H1 (cell line): ENCODE measurements around the gene ADCK2. TPM values are rescaled to one million over a fixed set of nuclear protein-coding genes. Genes with fewer than 3 reads are reported as not detected.

ENCODE experiments used
- CTCF ChIA-PET: fragments of 300-600 bp; sonication (Branson Sonifier 250); formaldehyde crosslinking; loops from one replicate; lab custom pipeline; 2021; ENCODE audit not compliant: partially characterized antibody; lab: Charles Lee
- POLR2A ChIA-PET: fragments of 300-600 bp; sonication (Branson Sonifier 250); formaldehyde crosslinking; loops from one replicate; lab custom pipeline; 2021; ENCODE audit warnings: inconsistent platforms; ENCODE audit not compliant: partially characterized antibody; lab: Charles Lee
- DNase-seq, 2 experiments: peaks; one replicate each; pipeline versions ENCODE4 v3.0.0 to v3.0.0-alpha.2; 2010 to 2022; ENCODE audit warnings: low spot score in 2 of 2, low read depth in 1 of 2, mixed read lengths in 1 of 2
- FAIRE-seq: peaks from 2 replicates; lab custom pipeline; 2011; peaks lifted over from hg19 to GRCh38; lab: Jason Lieb, UNC
- H2AFZ ChIP-seq: 2 replicates; pipeline ENCODE4 v1.8.1; 2012; ENCODE audit warnings: low read length, inconsistent platforms
- H2AK5ac ChIP-seq: 2 replicates; pipeline ENCODE4 v1.6.1; 2013; ENCODE audit warnings: low read depth, low read length
- H2BK120ac ChIP-seq: replicated peaks from 2 replicates; pipeline ENCODE3; 2013; ENCODE audit warnings: low read depth, low read length, inconsistent platforms
- H2BK12ac ChIP-seq: 2 replicates; pipeline ENCODE4 v1.6.1; 2013; ENCODE audit warnings: low read depth, low read length
- H2BK15ac ChIP-seq: 2 replicates; pipeline ENCODE4 v1.6.1; 2013; ENCODE audit warnings: low read length
- H2BK20ac ChIP-seq: 2 replicates; pipeline ENCODE4 v1.6.1; 2013; ENCODE audit warnings: low read length
- H2BK5ac ChIP-seq: 2 replicates; pipeline ENCODE4 v1.6.1; 2013; ENCODE audit warnings: low read depth, low read length
- H3K14ac ChIP-seq: 2 replicates; pipeline ENCODE4 v1.6.1; 2013; ENCODE audit warnings: inconsistent platforms; ENCODE audit not compliant: insufficient read length
- H3K18ac ChIP-seq: 2 replicates; pipeline ENCODE4 v1.6.1; 2013; ENCODE audit warnings: low read length; ENCODE audit errors: extremely low read depth
- H3K23ac ChIP-seq: 2 replicates; pipeline ENCODE4 v1.6.1; 2013; ENCODE audit warnings: inconsistent platforms; ENCODE audit not compliant: insufficient read length
- H3K23me2 ChIP-seq: 2 replicates; pipeline ENCODE4 v1.6.1; 2013; ENCODE audit warnings: low read depth, low read length
- H3K27ac ChIP-seq: 2 replicates; pipeline ENCODE4 v1.6.1; 2011; ENCODE audit warnings: low read depth, low read length, inconsistent platforms
- H3K27me3 ChIP-seq, 4 experiments: replicated peaks in 1 of 4; 1 replicate in 1 of 4; 2 replicates in 3 of 4; pipeline versions ENCODE4 v1.6.1 to v1.8.1; 2011 to 2013; ENCODE audit warnings: low read length in 3 of 4, mild to moderate bottlenecking in 3 of 4, inconsistent platforms in 2 of 4, mixed read lengths in 2 of 4, moderate library complexity in 1 of 4; ENCODE audit not compliant: control insufficient read depth in 3 of 4, insufficient read depth in 3 of 4; ENCODE audit errors: extremely low read depth in 1 of 4
- H3K36me3 ChIP-seq, 4 experiments: 2 replicates each; pipeline versions ENCODE4 v1.6.1 to v1.8.1; 2011 to 2013; ENCODE audit warnings: mild to moderate bottlenecking in 4 of 4, low read length in 3 of 4, moderate library complexity in 2 of 4, control low read depth in 1 of 4, inconsistent platforms in 1 of 4; ENCODE audit not compliant: insufficient read depth in 4 of 4, control insufficient read depth in 2 of 4
- H3K4ac ChIP-seq: replicated peaks from 2 replicates; pipeline ENCODE3; 2013; ENCODE audit warnings: low read length, low read depth, mixed read lengths, inconsistent platforms; ENCODE audit not compliant: insufficient read length
- H3K4me1 ChIP-seq, 4 experiments: replicated peaks in 1 of 4; 1 replicate in 1 of 4; 2 replicates in 3 of 4; pipeline versions ENCODE4 v1.6.1 to v1.8.1; 2011 to 2013; ENCODE audit warnings: low read length in 3 of 4, inconsistent platforms in 2 of 4, mixed read lengths in 1 of 4; ENCODE audit not compliant: insufficient read depth in 4 of 4, control insufficient read depth in 3 of 4
- H3K4me2 ChIP-seq, 2 experiments: 2 replicates each; pipeline versions ENCODE4 v1.6.1 to v1.8.1; 2011 to 2013; ENCODE audit warnings: low read depth in 2 of 2, low read length in 2 of 2, control low read depth in 1 of 2, inconsistent platforms in 1 of 2, mild to moderate bottlenecking in 1 of 2; ENCODE audit not compliant: insufficient read depth in 1 of 2
- H3K4me3 ChIP-seq, 4 experiments: fragments of 200-600, 300-600 bp in 1 of 4; sonication (generic), shearing (Covaris generic), sonication (Bioruptor Twin) in 1 of 4; 2 replicates each; pipeline versions ENCODE4 v1.5.1 to v1.8.1; 2011 to 2016; ENCODE audit warnings: low read length in 4 of 4, low read depth in 3 of 4, control low read depth in 2 of 4, inconsistent platforms in 2 of 4, mild to moderate bottlenecking in 2 of 4, mixed read lengths in 1 of 4, moderate library complexity in 1 of 4; ENCODE audit not compliant: insufficient read depth in 2 of 4; ENCODE audit errors: extremely low read depth in 1 of 4
- H3K56ac ChIP-seq: replicated peaks from 2 replicates; pipeline ENCODE3; 2013; ENCODE audit warnings: low read depth, mild to moderate bottlenecking, mixed read lengths, low read length, inconsistent platforms; ENCODE audit not compliant: insufficient read length
- H3K79me1 ChIP-seq: 2 replicates; pipeline ENCODE4 v1.6.1; 2013; ENCODE audit warnings: low read depth, low read length, control low read depth
- H3K79me2 ChIP-seq, 2 experiments: 2 replicates each; pipeline versions ENCODE4 v1.6.1 to v1.8.1; 2012 to 2013; ENCODE audit warnings: low read length in 2 of 2, mild to moderate bottlenecking in 2 of 2, inconsistent platforms in 1 of 2; ENCODE audit not compliant: insufficient read depth in 2 of 2, control insufficient read depth in 1 of 2
- H3K9ac ChIP-seq, 4 experiments: replicated peaks in 1 of 4; 1 replicate in 1 of 4; 2 replicates in 3 of 4; pipeline versions ENCODE4 v1.6.1 to v1.8.1; 2011 to 2013; ENCODE audit warnings: low read depth in 3 of 4, low read length in 3 of 4, control low read depth in 2 of 4, mild to moderate bottlenecking in 2 of 4, moderate library complexity in 2 of 4, inconsistent platforms in 1 of 4; ENCODE audit errors: extremely low read depth in 1 of 4
- H3K9me3 ChIP-seq, 2 experiments: 2 replicates each; pipeline versions ENCODE4 v1.6.1 to v1.8.1; 2012 to 2013; ENCODE audit warnings: mild to moderate bottlenecking in 2 of 2, moderate library complexity in 2 of 2, control low read depth in 1 of 2, inconsistent platforms in 1 of 2, low read depth in 1 of 2, low read length in 1 of 2, mixed read lengths in 1 of 2; ENCODE audit not compliant: insufficient read depth in 2 of 2
- H4K20me1 ChIP-seq, 2 experiments: replicated peaks in 1 of 2; 2 replicates each; pipeline versions ENCODE3 to v1.8.1; 2011 to 2013; ENCODE audit warnings: inconsistent platforms in 2 of 2, low read length in 2 of 2, mild to moderate bottlenecking in 1 of 2; ENCODE audit not compliant: insufficient read depth in 2 of 2, control insufficient read depth in 1 of 2
- H4K5ac ChIP-seq: 2 replicates; pipeline ENCODE4 v1.6.1; 2013; ENCODE audit warnings: low read length, low read depth, mixed read lengths, inconsistent platforms; ENCODE audit not compliant: insufficient read length
- H4K8ac ChIP-seq: 2 replicates; pipeline ENCODE4 v1.8.0; 2013; ENCODE audit warnings: mild to moderate bottlenecking, moderate library complexity, low read length, inconsistent platforms; ENCODE audit not compliant: insufficient read depth; ENCODE audit errors: extremely low read depth
- H4K91ac ChIP-seq: replicated peaks from 2 replicates; pipeline ENCODE3; 2013; ENCODE audit warnings: low read length, mixed read lengths, inconsistent platforms; ENCODE audit not compliant: insufficient read length
- WGBS, 2 experiments: shearing (Covaris generic) in 1 of 2; methylation state at CpG; one replicate each; pipeline versions ENCODE4 v1.1.6 to v1.1.7; 2013 to 2015; ENCODE audit warnings: low lambda C conversion rate in 2 of 2, mixed read lengths in 2 of 2, inconsistent platforms in 1 of 2, low coverage in 1 of 2, missing lambda C conversion rate in 1 of 2; ENCODE audit not compliant: insufficient replicate concordance in 2 of 2, insufficient coverage in 1 of 2, insufficient read length in 1 of 2; ENCODE audit errors: extremely low coverage in 1 of 2, missing lambda C conversion rate in 1 of 2; 5-methylcytosine and 5-hydroxymethylcytosine counted together
- polyA plus RNA-seq, 7 experiments: library from polyadenylated mRNA; depleted of rRNA in 3 of 7; stranded (reverse) in 5 of 7; unstranded in 2 of 7; fragments of >200 nt in 5 of 7; fragments of 200-250 nt in 2 of 7; gene quantifications; 1 replicate in 5 of 7; 2 replicates in 1 of 7; 4 replicates in 1 of 7; pipeline versions ENCODE4 v1.2.1 to v1.2.3, GENCODE V29; 2011 to 2013; ENCODE audit warnings: missing spikeins in 2 of 7, mixed read lengths in 2 of 7
- total RNA-seq: library from RNA; stranded (reverse); fragmentation: NEBNext Ultra II Directional; extraction: Animal tissue kit (Norgen Biotek cat#: 25700); gene quantifications from 2 replicates; pipeline ENCODE4 v1.2.1, GENCODE V29; 2021

ADCK2 gene
- total and polyA plus RNA-seq, 2 of the 8 experiments (the other 6 are each of a cell fraction or from before 2014, with no cell fraction given): 6.9 to 11.7 TPM

- Histone ChIP-seq H2BK5ac (no peak overlapping the region), H3K4me1 (peaks cover 0 to 6% (median 5%) of the 10 kb centered on the region in 4 experiments; a peak in 4 of 7 replicates), H3K23ac (no peak overlapping the region), H3K9ac (no peak overlapping the region), H3K79me1 (no peaks in the 10 kb centered on the region), H3K36me3 (no peaks in the 10 kb centered on the region), H3K4me2 (no peak overlapping the region), H3K14ac (no peak overlapping the region), H4K8ac (no peak overlapping the region), H4K91ac (no peak overlapping the region), H3K9me3 (no peaks in the 10 kb centered on the region), H3K27me3 (no peaks in the 10 kb centered on the region; a peak in 1 of 7 replicates), H2AFZ (no peak overlapping the region), H3K79me2 (no peaks in the 10 kb centered on the region), H3K18ac (no peak overlapping the region), H2BK120ac (no peak overlapping the region), H3K27ac (no peak overlapping the region), H2BK15ac (no peak overlapping the region), H3K4ac (no peak overlapping the region), H2AK5ac (no peak overlapping the region), H4K20me1 (peaks cover 0 to 6% of the 10 kb centered on the region in 2 experiments), H2BK20ac (no peak overlapping the region), H3K56ac (no peak overlapping the region), H3K23me2 (peaks cover 6% of the 10 kb centered on the region; the same call in 1 of the 2 replicates), H2BK12ac (peak overlapping the region; percentile 35; the same call in 1 of the 2 replicates), H4K5ac (no peak overlapping the region), H3K4me3 (no peak overlapping the region)
- 90% methylated on average over 11 of the region's 12 CpGs; no CpG with 5 or more reads in 1 of the 2 experiments for WGBS, 2 experiments
- ChIA-PET POLR2A (no interaction called here), CTCF (interaction anchor here (0.9 to 19.9 kb wide), 4 partner anchors 9 to 157 kb away, joined by 3 to 322 read pairs (median 19); no protein-coding TSS in a partner anchor)
- DNase-seq (no peak), FAIRE-seq (no peak)
Observed at GRCh38 chr7:140650367-140650766, 22.4 kb upstream of the ADCK2 start.
